Liver (tissue), 3 donors: Measurements from ENCODE around the gene NPEPL1.
"Not testable (repeated sequence)": the region's sequence is repeated elsewhere in the genome, so short reads cannot be mapped to it uniquely, and the experiment has no call there.

Experiments used
- EGR1 ChIP-seq, 2 donors: IDR thresholded peaks; 2 replicates each; pipeline ENCODE4 v1.6.1; 2016 to 2018; ENCODE audit warnings: antibody characterized with exemption in 2 of 2, low read depth in 2 of 2
- FOXA1 ChIP-seq: IDR thresholded peaks from 2 replicates; pipeline ENCODE4 v1.6.1; 2016; ENCODE audit warnings: antibody characterized with exemption
- JUND ChIP-seq, 2 donors: IDR thresholded peaks; 2 replicates each; pipeline ENCODE4 v1.6.1; 2016; ENCODE audit warnings: antibody characterized with exemption in 2 of 2
- NR2F2 ChIP-seq: IDR thresholded peaks from 2 replicates; pipeline ENCODE4 v1.6.1; 2016; ENCODE audit warnings: antibody characterized with exemption
- TF ChIP-seq, protein P1 (sequence below): fragments of 150-350 bp; IDR thresholded peaks from 2 replicates; pipeline ENCODE4 v1.5.1; 2017; ENCODE audit warnings: improper control_type of control experiment, low read depth, low read length; ENCODE audit not compliant: missing input control
- TF ChIP-seq, protein P2 (sequence below): IDR thresholded peaks from 2 replicates; pipeline ENCODE4 v1.6.1; 2016; ENCODE audit warnings: antibody characterized with exemption, mild to moderate bottlenecking
- TF ChIP-seq, protein P3 (sequence below): IDR thresholded peaks from 2 replicates; pipeline ENCODE4 v1.6.1; 2016; ENCODE audit warnings: antibody characterized with exemption
- TF ChIP-seq, protein P4 (sequence below): IDR thresholded peaks from 2 replicates; pipeline ENCODE4 v1.6.1; 2016; ENCODE audit warnings: antibody characterized with exemption
- donor health status: healthy.
- donor health status: healthy.

DNA sequence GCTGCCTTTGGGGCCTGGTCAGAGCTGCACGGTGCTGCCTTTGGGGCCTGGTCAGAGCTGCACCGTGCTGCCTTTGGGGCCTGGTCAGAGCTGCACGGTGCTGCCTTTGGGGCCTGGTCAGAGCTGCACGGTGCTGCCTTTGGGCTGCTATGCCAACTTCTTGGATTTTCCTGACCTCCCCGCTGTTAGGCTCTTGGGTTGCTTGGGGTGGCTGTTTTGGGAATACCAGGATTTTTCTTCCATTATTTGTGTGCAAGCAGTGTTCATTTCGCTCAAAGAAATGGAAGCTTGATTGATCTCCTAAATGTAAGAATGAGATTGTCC is 44.1 kb upstream of the NPEPL1 start:
- TF ChIP-seq, protein P1, sequence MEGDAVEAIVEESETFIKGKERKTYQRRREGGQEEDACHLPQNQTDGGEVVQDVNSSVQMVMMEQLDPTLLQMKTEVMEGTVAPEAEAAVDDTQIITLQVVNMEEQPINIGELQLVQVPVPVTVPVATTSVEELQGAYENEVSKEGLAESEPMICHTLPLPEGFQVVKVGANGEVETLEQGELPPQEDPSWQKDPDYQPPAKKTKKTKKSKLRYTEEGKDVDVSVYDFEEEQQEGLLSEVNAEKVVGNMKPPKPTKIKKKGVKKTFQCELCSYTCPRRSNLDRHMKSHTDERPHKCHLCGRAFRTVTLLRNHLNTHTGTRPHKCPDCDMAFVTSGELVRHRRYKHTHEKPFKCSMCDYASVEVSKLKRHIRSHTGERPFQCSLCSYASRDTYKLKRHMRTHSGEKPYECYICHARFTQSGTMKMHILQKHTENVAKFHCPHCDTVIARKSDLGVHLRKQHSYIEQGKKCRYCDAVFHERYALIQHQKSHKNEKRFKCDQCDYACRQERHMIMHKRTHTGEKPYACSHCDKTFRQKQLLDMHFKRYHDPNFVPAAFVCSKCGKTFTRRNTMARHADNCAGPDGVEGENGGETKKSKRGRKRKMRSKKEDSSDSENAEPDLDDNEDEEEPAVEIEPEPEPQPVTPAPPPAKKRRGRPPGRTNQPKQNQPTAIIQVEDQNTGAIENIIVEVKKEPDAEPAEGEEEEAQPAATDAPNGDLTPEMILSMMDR: not testable (repeated sequence)
- TF ChIP-seq FOXA1; JUND (IDR thresholded peaks at IDR 0.05); EGR1 (IDR thresholded peaks at IDR 0.05; ENCODE audit: low read depth in 2 of 2); NR2F2: not testable (repeated sequence)
- TF ChIP-seq, protein P2, sequence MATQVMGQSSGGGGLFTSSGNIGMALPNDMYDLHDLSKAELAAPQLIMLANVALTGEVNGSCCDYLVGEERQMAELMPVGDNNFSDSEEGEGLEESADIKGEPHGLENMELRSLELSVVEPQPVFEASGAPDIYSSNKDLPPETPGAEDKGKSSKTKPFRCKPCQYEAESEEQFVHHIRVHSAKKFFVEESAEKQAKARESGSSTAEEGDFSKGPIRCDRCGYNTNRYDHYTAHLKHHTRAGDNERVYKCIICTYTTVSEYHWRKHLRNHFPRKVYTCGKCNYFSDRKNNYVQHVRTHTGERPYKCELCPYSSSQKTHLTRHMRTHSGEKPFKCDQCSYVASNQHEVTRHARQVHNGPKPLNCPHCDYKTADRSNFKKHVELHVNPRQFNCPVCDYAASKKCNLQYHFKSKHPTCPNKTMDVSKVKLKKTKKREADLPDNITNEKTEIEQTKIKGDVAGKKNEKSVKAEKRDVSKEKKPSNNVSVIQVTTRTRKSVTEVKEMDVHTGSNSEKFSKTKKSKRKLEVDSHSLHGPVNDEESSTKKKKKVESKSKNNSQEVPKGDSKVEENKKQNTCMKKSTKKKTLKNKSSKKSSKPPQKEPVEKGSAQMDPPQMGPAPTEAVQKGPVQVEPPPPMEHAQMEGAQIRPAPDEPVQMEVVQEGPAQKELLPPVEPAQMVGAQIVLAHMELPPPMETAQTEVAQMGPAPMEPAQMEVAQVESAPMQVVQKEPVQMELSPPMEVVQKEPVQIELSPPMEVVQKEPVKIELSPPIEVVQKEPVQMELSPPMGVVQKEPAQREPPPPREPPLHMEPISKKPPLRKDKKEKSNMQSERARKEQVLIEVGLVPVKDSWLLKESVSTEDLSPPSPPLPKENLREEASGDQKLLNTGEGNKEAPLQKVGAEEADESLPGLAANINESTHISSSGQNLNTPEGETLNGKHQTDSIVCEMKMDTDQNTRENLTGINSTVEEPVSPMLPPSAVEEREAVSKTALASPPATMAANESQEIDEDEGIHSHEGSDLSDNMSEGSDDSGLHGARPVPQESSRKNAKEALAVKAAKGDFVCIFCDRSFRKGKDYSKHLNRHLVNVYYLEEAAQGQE: not testable (repeated sequence)
- TF ChIP-seq, protein P3, sequence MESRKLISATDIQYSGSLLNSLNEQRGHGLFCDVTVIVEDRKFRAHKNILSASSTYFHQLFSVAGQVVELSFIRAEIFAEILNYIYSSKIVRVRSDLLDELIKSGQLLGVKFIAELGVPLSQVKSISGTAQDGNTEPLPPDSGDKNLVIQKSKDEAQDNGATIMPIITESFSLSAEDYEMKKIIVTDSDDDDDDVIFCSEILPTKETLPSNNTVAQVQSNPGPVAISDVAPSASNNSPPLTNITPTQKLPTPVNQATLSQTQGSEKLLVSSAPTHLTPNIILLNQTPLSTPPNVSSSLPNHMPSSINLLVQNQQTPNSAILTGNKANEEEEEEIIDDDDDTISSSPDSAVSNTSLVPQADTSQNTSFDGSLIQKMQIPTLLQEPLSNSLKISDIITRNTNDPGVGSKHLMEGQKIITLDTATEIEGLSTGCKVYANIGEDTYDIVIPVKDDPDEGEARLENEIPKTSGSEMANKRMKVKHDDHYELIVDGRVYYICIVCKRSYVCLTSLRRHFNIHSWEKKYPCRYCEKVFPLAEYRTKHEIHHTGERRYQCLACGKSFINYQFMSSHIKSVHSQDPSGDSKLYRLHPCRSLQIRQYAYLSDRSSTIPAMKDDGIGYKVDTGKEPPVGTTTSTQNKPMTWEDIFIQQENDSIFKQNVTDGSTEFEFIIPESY: not testable (repeated sequence)
- TF ChIP-seq, protein P4, sequence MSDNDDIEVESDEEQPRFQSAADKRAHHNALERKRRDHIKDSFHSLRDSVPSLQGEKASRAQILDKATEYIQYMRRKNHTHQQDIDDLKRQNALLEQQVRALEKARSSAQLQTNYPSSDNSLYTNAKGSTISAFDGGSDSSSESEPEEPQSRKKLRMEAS: not testable (repeated sequence)
